Activated CD4-positive, alpha-beta T cell treated with anti-CD3 and anti-CD28 coated beads, Interleukin-2, amount 10 ng/mL, durations not matched to agents 7 days and 5 days (primary cell): Measurements from ENCODE around the gene PRKCZ. TPM values are rescaled to one million over a fixed set of nuclear protein-coding genes. Genes with fewer than 3 reads are reported as not detected.
A peak's percentile ranks its signal among the peaks of the same experiment; 100 is the strongest.

Experiments
- CTCF ChIA-PET: fragments of 350-600 bp; sonication (Branson Sonifier 250); formaldehyde crosslinking; loops from one replicate; lab custom pipeline; 2021; ENCODE audit warnings: antibody characterized with exemption; lab: Charles Lee
- POLR2A ChIA-PET: fragments of 350-600 bp; sonication (Branson Sonifier 250); formaldehyde crosslinking; loops from one replicate; lab custom pipeline; 2021; ENCODE audit warnings: antibody characterized with exemption; lab: Charles Lee
- DNase-seq: peaks from one replicate; pipeline ENCODE4 v3.0.0-alpha.2; 2020
- H3K27ac Mint-ChIP-seq: one replicate; pipeline ENCODE4 v1.8.0; 2021; ENCODE audit warnings: mild to moderate bottlenecking, moderate library complexity, mixed read lengths
- H3K27me3 Mint-ChIP-seq: one replicate; pipeline ENCODE4 v1.8.0; 2021; ENCODE audit warnings: mixed read lengths
- H3K36me3 Mint-ChIP-seq: one replicate; pipeline ENCODE4 v1.8.0; 2021; ENCODE audit warnings: low read depth, mixed read lengths
- H3K4me1 Mint-ChIP-seq: one replicate; pipeline ENCODE4 v1.8.0; 2021; ENCODE audit warnings: mixed read lengths
- H3K4me3 Mint-ChIP-seq: one replicate; pipeline ENCODE4 v1.8.0; 2021; ENCODE audit warnings: mild to moderate bottlenecking, moderate library complexity, mixed read lengths
- H3K9me3 Mint-ChIP-seq: one replicate; pipeline ENCODE4 v1.8.0; 2021; ENCODE audit warnings: mixed read lengths
- total RNA-seq, 2 experiments: library from RNA; stranded (reverse); gene quantifications; one replicate each; pipeline ENCODE4 v1.2.3, GENCODE V29; 2021

PRKCZ gene
- total RNA-seq, 2 experiments from 2014 or later: 5.1 to 5.6 TPM

DNA sequence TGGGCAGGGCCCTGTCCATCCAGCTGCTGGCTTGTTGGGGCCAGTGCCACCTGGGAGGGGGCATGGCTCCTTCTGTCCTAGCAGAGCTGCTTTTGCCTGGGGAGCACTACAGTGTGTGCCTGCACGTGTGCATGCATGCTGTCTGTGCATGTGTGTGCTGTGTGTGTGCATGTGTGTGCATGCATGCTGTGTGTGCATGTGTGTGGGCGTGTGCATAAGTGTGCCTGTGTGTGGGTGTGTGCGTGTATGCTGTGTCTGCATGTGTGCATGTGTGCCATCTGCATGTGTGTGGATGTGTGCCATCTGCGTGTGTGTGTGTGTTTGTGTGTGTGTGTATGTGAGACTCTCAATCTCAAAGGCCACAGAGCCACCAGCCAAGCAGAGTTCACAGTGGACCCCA lies 8.3 kb upstream of the PRKCZ start:
- CTCF ChIA-PET: interaction anchor here (0.6 kb wide), 1 partner anchor 252 kb away, joined by 3 read pairs; no protein-coding TSS in a partner anchor
- H3K4me1 Mint-ChIP-seq: peaks cover 11% of the 10 kb centered on the region
- no peak overlapping the region for H3K27ac Mint-ChIP-seq
- no peak for DNase-seq
- H3K4me3 Mint-ChIP-seq: no peak overlapping the region
- no peaks in the 10 kb centered on the region for H3K9me3 Mint-ChIP-seq
- no peaks in the 10 kb centered on the region for H3K36me3 Mint-ChIP-seq
- peaks cover 5% of the 10 kb centered on the region for H3K27me3 Mint-ChIP-seq
- POLR2A ChIA-PET: no interaction called here

DNA sequence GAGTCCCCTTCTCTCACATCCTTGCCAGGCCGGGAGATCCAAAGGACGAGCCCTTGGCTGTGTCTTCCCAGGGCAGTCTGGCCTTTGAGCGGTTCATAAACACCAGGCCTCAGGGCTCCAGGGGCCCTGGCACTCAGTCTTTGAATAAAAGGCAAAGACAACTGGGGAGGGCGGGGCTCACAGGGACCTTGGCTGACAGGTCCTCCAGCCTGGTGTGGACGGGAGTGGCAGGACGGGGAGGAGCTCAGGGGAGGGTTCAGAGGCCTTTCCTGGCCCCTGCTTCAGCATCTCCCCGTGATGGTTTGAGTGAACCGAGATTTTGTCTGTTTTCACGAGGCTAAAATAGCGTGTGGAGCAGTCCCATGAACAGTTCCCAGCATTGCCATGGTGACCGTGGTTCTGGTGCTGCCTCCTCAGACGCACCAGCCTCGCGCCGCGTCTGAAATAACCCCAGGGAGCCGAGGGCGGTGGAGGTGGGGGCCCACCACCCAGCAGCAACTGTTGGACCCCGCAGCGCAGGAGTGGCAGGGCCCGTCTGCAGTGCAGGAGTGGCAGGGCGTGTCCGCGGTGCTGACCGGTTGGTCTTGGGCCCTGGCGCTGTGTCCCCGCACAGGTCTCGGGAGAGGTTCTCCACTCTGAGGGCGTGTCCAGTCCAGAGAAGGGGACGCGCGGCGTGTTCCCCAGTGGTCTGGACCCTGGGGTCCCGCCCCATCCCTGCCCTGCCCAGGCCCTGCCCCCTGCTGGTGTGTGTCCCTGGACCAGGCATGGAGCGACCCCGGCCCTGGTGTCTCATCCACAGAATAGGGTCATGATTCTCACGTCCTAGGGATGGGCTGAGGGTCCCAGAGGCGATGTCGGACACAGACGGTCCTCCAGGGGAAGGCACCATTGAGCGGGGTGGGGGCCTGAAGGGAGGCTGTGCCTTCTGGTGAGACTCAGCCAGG lies 7.1 kb upstream of the PRKCZ start:
- Mint-ChIP-seq H3K9me3 (no peaks in the 10 kb centered on the region), H3K4me3 (no peak overlapping the region), H3K4me1 (peaks cover 11% of the 10 kb centered on the region), H3K36me3 (no peaks in the 10 kb centered on the region), H3K27me3 (peaks cover 5% of the 10 kb centered on the region), H3K27ac (no peak overlapping the region)
- DNase-seq: no peak
- ChIA-PET CTCF (interaction anchor here (0.6 to 2.6 kb wide), 7 partner anchors 10 to 251 kb away, joined by 3 to 20 read pairs (median 8); partner anchors contain the start of gene CFAP74), POLR2A (no interaction called here)

DNA sequence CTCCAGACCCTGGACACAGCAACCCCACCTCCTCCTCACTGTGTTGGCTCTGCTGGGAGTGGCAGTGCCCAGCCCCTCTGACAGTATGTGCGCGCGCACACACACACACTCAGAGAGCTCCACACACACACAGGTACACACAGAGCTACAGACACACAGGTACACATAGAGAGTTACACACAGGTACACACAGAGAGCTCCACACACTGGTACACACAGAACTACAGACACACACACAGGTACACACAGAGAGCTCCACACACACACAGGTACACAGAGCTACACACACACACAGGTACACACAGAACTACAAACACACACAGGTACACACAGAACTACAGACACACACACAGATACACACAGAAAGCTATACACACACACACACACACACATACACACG lies 6.3 kb upstream of the PRKCZ start:
- Mint-ChIP-seq H3K36me3 (no peaks in the 10 kb centered on the region), H3K27ac (peak overlapping the region; percentile 61), H3K27me3 (peaks cover 11% of the 10 kb centered on the region), H3K4me3 (no peak overlapping the region), H3K9me3 (no peaks in the 10 kb centered on the region), H3K4me1 (peaks cover 11% of the 10 kb centered on the region)
- ChIA-PET POLR2A (no interaction called here), CTCF (interaction anchor here (0.9 to 2.6 kb wide), 12 partner anchors 8 to 135 kb away, joined by 3 to 20 read pairs (median 6); partner anchors contain the start of gene CFAP74)
- DNase-seq: no peak

DNA sequence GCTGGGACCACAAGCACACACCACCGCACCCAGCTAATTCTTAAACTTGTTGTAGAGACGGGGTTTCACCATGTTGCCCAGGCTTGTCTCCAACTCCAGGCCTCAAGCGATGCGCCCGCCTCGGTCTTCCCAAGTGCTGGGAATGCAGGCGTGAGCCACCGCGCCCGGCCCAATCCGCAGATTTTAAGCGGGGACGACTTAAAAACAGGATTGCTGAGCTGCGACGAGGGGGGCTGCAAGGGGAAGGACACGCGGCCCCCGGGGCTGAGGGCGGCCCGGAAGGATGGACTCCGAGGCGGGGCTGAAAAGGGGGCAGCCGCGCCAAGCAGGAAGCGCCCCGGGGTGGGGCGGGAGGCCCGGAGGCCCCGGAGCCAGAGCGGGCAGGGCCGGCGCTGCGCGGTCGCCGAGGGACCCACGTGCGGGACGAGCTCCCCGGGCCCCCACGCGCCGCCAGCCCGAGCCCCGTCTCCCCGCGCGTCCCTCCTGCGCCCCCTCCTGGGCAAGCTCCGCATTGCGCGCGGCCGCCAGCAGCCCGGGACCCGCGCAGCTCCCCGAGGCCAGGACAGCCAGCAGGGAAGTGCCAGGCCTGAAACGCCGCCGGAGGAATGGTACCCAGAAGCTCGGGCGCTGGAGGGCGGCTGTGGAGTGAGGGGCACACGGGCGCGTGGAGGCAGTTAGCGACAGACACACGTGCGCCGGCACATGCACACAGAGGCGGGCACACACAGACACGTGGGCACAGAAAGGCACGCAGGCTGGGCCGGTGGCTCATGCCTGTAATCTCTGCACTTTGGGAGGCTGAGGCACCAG lies 5.5 kb upstream of the PRKCZ start:
- Mint-ChIP-seq H3K4me1 (peaks cover 17% of the 10 kb centered on the region), H3K27ac (no peak overlapping the region), H3K27me3 (peaks cover 18% of the 10 kb centered on the region), H3K36me3 (no peaks in the 10 kb centered on the region), H3K9me3 (no peaks in the 10 kb centered on the region), H3K4me3 (no peak overlapping the region)
- ChIA-PET POLR2A (no interaction called here), CTCF (interaction anchor here (0.5 to 2.6 kb wide), 21 partner anchors 9 to 198 kb away, joined by 3 to 20 read pairs (median 4); partner anchors contain the start of genes CFAP74 and GABRD)
- peak; percentile 71 for DNase-seq

DNA sequence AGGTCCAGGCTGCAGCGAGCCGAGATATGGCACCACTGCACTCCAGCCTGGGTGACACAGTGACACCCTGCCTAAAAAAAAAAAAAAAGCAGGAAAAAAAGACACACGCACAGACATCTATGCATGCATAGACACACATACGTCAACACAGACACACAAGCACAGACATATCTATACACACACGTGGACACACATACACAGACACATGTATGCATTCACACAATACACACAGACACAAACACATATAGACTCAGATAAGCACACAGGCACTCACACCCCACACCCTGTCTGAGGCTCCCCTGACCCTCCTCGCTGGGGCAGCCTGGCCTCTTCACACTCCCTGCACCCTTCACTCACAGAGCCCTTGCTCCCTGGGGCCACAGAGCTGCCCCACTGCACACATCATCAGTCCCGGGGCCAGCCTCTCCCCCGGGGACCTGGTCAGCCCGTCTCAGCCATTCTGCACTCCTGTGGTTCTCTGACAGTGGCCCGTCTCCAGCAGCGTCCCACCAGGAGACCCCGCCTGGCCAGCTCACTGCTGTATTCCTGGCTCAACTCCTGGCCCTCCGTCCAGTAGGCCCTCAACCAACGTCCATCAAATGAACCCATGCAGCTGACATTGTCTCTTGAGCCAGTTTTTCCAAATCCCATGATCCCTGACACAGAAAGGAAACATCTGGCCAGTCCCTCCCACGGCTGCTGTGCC lies 4.6 kb upstream of the PRKCZ start:
- Mint-ChIP-seq H3K4me3 (no peak overlapping the region), H3K9me3 (no peaks in the 10 kb centered on the region), H3K4me1 (peaks cover 17% of the 10 kb centered on the region), H3K36me3 (no peaks in the 10 kb centered on the region), H3K27ac (no peak overlapping the region), H3K27me3 (peaks cover 18% of the 10 kb centered on the region)
- DNase-seq: no peak
- ChIA-PET CTCF (interaction anchor here (0.6 to 2.6 kb wide), 15 partner anchors 13 to 199 kb away, joined by 3 to 20 read pairs (median 5); partner anchors contain the start of gene GABRD), POLR2A (no interaction called here)

DNA sequence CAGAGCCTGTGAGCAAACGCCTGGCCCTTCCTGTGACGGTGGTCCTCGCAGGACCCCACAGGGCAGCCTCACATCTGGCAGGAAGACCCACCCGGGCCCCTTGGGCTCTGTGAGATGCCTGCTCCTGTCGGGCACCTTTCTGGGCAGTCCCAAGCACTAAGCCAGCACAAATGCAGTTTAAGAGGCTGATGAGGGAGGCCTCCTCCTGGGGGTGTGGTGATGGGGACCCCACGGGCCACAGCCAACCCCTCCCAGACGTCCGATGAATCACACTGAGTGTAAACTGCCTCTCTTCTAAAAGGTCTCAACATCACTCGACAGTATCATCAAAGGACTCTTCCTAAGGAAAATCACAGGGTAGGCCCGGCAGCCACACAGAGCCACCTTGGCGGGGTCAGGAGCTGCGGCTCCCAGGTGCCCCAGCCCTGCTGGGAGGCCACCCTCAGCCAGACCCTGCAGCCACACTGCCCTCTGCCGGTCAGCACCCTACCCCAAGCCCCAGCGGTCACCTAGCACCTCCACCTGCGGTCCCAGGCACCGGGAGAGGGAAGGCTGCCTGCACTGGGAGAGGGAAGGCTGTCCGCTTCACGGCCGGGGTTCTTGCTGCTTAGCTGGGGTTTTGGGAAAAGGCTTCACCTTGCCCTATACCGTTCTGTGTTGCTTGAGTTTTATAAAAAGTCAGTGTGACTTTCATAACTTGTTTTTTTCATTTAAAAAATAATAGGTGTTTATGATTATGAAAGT lies 3.9 kb upstream of the PRKCZ start:
- peak; percentile 41 for DNase-seq

DNA sequence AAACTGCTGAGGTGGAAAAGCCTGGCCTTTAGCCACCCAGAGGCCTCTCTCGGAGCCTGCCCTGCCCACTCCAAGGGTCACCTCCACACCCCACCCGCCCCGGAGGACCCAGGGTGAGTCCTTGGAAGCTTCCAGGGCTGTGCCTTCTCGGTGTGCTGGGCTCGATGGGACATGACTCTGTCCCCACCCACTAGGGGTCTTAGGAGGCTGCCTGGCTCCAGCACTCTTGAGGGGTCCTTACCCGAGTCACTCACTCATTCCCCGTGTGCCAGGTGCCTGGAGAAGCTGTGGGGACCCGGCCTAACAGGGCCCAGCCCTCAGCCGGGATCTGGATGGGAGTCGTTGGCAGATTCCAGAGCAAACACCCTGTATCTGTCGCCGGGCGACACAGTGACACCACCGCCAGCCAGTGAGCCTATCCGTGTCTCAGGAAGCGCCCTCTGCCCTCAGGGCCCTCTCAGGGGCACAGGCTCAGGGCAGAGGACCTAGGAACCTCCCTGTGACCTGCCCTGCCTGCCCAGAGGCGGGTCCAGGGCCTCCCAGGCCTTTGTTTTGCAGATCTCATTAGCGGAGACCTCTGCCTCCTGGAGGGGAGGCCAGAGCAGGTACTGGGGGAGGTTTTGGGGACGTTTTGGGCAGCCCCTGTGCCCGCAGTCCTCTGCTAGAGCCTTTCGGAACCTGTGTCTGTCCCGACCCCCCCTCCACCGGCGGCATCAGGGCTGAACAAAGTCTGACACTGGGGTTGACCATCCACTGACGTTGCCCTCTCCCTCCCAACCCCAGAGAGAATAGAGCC lies 3.1 kb upstream of the PRKCZ start:
- Mint-ChIP-seq H3K4me1 (peaks cover 17% of the 10 kb centered on the region), H3K36me3 (no peaks in the 10 kb centered on the region), H3K9me3 (no peaks in the 10 kb centered on the region), H3K27ac (no peak overlapping the region), H3K4me3 (no peak overlapping the region), H3K27me3 (peaks cover 18% of the 10 kb centered on the region)
- POLR2A ChIA-PET: no interaction called here
- no peak for DNase-seq
- CTCF ChIA-PET: interaction anchor here (0.8 to 1.0 kb wide), 2 partner anchors 9 to 12 kb away, joined by 3 read pairs; no protein-coding TSS in a partner anchor

More for the DNA sequence above, 3.9 kb upstream of the PRKCZ start:
- Mint-ChIP-seq H3K4me3 (no peak overlapping the region), H3K9me3 (no peaks in the 10 kb centered on the region), H3K27me3 (peaks cover 18% of the 10 kb centered on the region), H3K36me3 (no peaks in the 10 kb centered on the region), H3K4me1 (peaks cover 17% of the 10 kb centered on the region), H3K27ac (no peak overlapping the region)
- CTCF ChIA-PET: interaction anchor here (0.8 to 2.6 kb wide), 4 partner anchors 10 to 17 kb away, joined by 3 to 17 read pairs (median 3); no protein-coding TSS in a partner anchor
- POLR2A ChIA-PET: no interaction called here

DNA sequence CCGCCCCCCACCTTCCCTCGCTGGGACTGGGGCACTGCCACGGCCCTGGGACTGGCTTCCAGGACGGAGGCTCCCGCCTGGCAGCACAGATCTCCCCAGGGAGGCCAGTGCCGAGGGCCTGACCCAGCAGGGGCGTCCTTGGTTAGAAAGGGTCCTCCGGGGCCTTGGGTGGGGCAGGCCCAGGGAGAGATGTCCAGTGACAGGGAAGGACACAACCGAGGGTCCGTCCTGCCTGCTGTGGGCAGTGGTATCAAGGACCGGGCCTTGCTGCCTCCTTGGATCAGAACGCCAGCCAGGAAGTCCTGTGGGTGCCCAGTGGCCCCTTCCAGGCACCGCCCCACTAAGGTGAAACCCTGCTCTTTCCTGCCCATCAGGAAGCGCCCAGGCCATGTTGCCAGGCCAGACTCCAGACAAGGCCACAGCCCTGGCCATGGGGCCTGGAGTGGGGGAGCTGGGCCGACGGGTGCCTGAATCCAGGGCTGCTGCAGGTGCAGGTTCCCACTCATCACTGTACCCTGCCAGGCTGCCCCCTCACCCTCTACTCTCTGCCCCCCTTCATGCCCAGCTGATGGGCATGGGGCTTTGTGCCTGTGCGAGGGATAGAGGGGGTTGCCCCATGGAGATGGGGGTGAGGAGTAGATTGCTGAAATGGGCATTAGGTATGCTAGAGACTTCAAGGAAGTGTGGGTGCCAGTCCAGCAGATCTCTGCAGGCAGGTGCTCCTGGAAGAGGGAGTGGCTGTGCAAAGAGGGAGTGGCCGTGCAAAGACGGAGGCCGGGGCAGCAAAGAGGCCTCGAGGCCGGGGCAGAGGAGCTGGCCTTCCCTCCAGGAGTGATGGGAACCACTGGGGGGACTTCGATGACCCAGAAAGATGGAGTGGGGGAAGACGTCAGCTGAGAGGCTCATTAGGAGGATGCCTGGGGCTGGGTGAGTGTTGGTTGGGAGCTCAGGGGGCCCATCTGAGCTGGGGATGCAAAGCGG lies 2.2 kb upstream of the PRKCZ start:
- DNase-seq: no peak
- POLR2A ChIA-PET: no interaction called here
- H3K27me3 Mint-ChIP-seq: peaks cover 18% of the 10 kb centered on the region
- H3K4me1 Mint-ChIP-seq: peaks cover 17% of the 10 kb centered on the region
- H3K36me3 Mint-ChIP-seq: no peaks in the 10 kb centered on the region
- CTCF ChIA-PET: interaction anchor here (1.1 kb wide), 1 partner anchor 9 kb away, joined by 3 read pairs; no protein-coding TSS in a partner anchor
- peak overlapping the region; percentile 54 for H3K4me3 Mint-ChIP-seq
- H3K9me3 Mint-ChIP-seq: no peaks in the 10 kb centered on the region
- peak overlapping the region; percentile 31 for H3K27ac Mint-ChIP-seq

DNA sequence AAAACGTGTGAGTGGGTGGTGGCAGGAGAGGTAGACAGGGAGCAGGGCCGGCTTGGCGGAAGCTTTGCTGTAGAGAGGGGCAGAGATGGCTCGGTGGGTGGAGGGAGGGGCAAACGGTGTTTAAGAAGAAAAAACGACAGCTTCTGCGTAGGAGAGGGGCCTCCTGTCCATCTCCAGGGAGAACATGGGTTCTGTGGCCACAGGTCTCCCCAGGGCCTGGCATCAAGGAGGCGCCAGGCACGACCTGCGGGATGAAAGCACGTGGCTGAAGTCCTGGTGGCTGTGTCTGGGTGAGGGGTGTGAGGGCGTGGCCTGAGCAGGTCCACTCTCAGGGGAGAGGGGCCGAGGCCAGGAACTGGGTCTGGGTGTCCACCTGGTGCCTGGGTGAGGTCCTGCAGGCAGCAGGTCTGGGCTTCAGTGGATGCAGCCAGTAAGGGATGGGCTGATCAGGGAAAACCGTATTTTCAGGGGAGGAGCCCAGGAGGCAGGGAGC lies 940 bp upstream of the PRKCZ start:
- no peaks in the 10 kb centered on the region for H3K9me3 Mint-ChIP-seq
- CTCF ChIA-PET: interaction anchor here (0.5 to 1.1 kb wide), 2 partner anchors 8 to 201 kb away, joined by 3 read pairs; no protein-coding TSS in a partner anchor
- POLR2A ChIA-PET: no interaction called here
- no peak overlapping the region for H3K27ac Mint-ChIP-seq
- peaks cover 18% of the 10 kb centered on the region for H3K27me3 Mint-ChIP-seq
- H3K4me3 Mint-ChIP-seq: peak overlapping the region; percentile 72
- no peaks in the 10 kb centered on the region for H3K36me3 Mint-ChIP-seq
- H3K4me1 Mint-ChIP-seq: peaks cover 15% of the 10 kb centered on the region
- DNase-seq: no peak

DNA sequence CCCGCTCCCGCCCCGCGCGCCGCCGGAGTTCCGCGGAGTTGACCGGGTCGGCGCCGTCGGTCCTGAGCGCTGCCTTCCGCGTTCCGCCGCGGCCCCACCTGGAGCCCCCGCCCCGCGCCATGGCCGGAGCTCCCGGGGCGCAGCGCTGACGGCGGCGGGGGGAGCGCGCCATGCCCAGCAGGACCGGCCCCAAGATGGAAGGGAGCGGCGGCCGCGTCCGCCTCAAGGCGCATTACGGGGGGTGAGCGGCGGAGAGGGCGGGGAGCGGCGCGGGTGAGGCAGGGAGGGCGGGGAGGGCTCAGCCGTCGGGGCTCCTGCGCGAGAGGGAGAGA lies 216 bp downstream of the PRKCZ start:
- Mint-ChIP-seq H3K9me3 (no peaks in the 10 kb centered on the region), H3K4me1 (peaks cover 10% of the 10 kb centered on the region), H3K27ac (no peak overlapping the region), H3K36me3 (no peaks in the 10 kb centered on the region), H3K27me3 (peaks cover 17% of the 10 kb centered on the region), H3K4me3 (peak overlapping the region; percentile 36)
- DNase-seq: peak; percentile 21
- CTCF ChIA-PET: no interaction called here
- POLR2A ChIA-PET: no interaction called here
